HG03280 (cell line): ENCODE measurements around the gene ERO1B.

Experiments used
- ATAC-seq: cut with Tn5 transposase; IDR thresholded peaks from one replicate; pipeline ENCODE4 v1.9.1; 2021; ENCODE audit warnings: mild to moderate bottlenecking, moderate library complexity; ENCODE audit not compliant: unreplicated experiment

Gene ERO1B

DNA sequence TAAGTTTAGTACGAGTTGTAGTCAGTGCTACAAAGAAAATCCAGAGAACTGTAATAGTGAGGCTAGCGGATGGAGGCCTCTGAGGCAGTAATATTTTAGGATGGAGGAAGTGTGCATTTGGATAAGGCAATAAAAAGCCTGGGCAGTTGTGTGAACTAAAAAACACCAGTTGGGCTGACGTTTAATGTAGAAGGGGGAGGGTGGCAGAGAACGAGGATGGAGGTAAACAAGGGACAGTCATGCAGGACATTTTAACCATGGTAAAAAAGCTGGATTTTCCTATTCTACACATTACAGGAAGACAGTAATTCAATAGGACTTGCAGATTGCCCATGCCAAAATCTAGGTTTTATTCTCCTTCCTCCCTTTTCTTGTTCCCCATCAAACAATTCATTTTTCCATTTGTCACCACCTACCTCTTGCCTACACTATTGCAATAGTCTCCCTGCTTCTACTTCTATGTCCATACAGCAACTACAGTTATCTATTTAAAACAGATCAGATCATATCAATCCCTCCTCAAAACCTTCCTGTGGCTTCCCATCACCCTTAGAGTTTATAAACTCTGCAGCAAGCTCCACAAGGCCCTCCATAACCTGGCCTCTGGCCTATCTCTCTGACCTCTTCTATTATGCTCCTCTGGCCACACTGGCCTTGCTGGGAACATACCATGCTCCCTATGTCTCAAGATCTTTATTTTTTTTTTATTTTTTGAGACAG lies 27.7 kb downstream of the ERO1B start:
- ATAC-seq = no peak

- ATAC-seq = no peak
Measured at GRCh38 chr1:236253119-236253518, 28.6 kb downstream of the ERO1B start.

- ATAC-seq = no peak
Measured at GRCh38 chr1:236251587-236251986, 30.2 kb downstream of the ERO1B start.

DNA sequence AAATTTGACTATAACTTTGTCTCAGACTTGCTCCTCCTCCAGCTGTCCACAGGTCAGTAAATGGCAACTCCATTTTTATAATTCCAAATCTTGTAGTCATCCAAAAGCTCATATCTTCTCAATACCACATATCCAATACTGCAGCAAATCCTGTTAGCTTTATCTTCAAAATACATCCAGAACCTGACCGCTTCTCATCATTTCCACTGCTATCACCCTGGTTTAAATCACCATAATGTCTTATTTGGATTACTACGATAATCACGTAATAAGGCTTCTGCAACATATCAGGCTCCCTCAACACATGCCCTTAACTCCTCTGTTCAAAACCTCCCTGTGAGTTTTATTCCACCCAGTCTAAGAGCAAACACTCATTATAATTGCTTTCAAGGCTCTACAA lies 34.5 kb downstream of the ERO1B start:
- ATAC-seq = no peak

DNA sequence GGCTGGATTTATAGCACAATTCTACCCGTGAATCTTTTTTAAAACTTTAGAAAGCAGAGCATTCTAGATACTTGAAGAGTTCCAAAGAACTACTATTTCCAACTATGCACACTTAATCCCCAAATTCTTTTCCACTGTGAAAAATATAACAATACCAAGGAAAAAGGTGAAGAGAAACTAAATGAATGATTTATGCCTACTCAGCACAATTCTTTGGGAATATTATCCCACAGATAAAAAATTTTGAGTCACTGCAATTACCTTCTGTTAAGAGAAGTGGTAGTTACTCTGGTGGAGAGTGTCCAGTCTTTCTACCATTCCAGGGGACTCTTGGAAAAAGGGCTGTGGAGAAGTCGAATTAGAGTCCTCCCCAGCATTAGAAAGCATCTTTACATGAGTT lies 39.2 kb downstream of the ERO1B start:
- ATAC-seq = no peak

DNA sequence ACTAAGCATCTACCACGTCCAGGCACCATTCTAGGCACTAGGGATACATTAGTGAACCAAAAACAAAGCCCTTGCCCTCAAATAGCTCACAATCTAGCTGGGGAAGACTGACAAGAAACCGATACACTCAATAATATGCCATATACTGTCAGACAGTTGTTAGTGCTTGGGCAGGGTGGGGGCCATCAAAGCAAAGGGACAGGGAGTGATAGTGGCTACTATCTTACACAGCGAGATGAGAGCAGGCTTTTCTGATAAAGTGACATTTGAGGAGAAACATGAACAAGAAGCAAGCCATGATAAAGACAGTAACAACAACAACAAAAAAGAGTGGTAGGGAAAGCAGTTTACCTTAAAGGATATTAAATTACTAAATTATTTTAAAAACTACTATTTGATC lies 41.1 kb downstream of the ERO1B start:
- no peak for ATAC-seq

DNA sequence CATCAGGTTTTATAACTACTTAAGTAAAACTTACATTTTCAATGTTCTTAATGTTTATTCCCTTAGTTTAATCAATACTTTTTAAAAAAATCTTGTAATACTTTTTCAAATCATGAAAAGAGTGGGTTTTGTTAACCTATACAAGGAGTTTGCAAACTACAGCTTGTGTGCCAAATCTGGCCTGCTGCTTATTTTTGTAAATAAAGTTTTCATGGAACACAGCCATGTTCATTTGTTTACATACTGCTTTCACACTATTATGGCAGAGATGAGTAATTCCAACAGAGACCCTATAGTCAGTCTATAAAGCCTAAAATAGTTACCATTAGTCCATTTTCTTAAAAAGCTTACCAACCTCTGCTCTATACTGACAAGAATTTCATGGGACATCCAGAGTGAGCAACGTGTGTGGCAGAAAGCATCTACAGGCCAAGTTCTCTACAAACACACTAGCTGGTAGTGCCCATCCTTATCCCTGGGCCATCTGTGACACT lies 42.6 kb downstream of the ERO1B start:
- ATAC-seq = no peak

DNA sequence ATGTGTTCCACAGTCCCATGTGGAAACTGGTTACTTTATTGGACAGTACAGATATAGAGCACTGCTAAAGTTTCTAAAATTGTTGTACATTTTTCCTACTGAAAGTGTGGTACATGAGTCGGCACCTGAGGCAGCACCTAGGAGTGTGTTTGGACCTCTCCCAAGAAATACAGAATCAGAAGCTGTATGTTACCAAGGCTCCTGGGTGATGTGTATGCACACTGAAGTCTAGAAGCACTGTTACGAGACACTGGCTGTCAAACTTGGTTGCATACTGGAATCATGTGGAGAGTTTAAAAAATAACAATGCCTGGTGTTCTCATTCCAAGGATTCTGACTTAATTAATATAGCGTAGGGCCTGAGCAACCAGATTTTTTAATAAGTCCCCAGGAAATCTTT lies 46.6 kb downstream of the ERO1B start:
- ATAC-seq = no peak

DNA sequence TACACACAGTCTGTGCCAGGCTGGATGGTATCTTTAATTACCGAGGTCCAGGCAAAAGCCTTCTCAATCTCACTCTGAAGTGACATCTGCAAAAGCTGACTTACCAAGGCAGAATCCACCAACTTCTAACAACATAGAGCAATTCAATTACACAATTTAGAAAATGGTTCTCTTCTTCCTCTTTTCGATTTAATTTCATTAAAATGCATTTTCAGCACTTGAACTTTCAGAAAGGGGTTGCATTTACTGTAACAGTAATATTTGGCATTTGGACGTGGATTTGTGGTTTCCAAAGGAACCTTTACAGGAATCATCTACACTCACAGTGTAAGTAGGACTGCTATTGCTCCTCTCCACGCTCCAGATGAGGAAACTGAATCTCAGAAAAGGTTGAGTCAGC lies 53.3 kb downstream of the ERO1B start:
- ATAC-seq = no peak

GRCh38 chr1:236222632-236223031 lies 59.1 kb downstream of the ERO1B start:
- no peak for ATAC-seq

- ATAC-seq = no peak
Measured at GRCh38 chr1:236220473-236220872, 61.3 kb downstream of the ERO1B start.

- ATAC-seq = no peak
Measured at GRCh38 chr1:236214761-236215160, 67.0 kb downstream of the ERO1B start.

DNA sequence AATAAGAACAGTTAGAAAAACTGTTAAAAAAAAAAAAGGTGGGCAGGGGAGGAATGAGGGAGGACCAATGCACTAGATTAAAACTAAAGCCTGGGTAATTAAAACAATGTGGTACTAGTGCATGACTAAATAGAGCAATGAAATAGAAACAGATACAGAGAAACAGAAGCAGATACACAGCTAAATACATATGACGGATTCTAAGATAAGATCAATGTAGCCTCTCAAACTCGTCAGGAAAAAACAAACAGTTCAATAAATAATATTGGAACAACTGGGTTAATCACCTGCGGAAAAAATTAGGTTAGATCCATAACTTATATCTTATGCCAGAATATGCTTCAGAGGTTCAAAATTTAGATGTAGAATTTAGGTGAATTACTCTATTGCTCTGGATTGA lies 68.2 kb downstream of the ERO1B start:
- ATAC-seq = no peak

DNA sequence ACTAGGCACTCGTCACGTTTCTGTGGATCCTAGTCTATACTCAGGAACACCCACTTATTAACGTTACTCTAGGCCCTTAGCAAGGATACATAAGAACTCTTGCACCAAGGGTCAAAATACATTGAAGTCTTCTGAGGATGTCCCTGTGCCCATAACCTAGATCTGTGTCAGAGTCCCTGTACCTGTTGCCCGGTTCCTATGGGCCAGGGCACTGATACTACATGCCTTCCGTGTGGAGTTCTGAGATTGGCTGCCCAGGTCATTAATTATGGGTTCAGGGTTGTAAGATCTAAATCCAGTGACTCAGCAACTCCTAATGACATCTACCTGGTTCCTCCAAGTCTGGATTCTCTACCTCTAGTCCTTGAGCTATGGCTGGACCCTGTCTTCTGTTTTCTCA lies 69.9 kb downstream of the ERO1B start:
- no peak for ATAC-seq

DNA sequence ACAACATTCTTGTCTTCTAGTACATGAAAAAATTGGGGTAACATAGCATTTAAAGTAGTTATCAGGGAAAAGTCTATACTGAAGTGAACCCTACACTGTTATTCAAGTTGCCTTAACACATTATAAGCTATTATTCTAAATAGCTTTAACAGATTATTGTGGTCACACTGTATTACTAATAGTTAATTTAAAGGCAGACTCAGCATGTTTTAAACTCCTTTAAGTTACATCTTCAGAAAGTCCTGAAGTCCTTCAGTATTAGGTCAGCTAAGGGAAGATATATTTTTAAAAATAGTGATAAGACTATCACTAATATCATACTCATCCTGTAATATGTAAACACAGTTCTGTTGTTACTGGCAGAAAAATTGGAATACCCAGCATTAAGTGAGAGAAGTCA lies 72.0 kb downstream of the ERO1B start:
- ATAC-seq = no peak

DNA sequence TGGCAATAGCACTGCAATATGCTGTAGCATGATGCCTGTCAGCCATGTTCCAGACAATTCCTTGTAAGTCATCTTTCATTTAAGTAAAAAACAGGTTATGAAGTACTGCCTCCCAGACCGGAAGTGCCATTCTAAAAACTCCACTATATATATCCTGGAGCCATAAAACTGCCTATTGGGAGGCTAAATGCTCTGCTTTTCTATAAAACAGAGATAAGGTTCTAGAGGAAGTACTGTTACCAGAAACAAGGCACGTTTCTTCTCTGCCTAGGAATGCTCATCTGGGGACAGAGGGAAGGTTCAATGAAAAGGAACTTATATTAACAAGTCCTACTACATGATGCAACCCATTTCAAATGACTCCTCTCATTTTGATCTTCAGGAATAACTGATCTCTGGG lies 72.6 kb downstream of the ERO1B start:
- no peak for ATAC-seq

GRCh38 chr1:236207569-236207968 lies 74.2 kb downstream of the ERO1B start:
- no peak for ATAC-seq

DNA sequence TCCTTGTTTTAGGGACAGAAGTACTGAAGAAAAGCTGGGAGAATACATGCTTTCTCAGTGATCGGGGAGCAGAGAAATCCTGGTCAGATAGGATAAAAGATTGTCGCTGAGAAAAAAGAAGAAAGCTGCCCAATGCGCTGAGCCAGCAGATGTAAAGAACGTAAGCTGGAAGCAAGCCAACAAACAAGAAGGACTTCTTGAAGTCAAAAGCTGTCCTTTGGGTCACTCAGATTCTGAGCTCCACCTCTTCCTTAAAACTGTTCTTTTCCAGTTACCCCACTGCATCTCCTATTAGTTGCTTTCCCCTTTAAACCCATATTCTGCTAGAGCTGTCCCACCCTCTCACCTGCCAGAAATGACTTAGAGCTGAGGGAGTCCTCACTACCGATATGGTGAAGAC lies 74.6 kb downstream of the ERO1B start:
- no peak for ATAC-seq

- ATAC-seq = no peak
Measured at GRCh38 chr1:236206548-236206947, 75.2 kb downstream of the ERO1B start.

DNA sequence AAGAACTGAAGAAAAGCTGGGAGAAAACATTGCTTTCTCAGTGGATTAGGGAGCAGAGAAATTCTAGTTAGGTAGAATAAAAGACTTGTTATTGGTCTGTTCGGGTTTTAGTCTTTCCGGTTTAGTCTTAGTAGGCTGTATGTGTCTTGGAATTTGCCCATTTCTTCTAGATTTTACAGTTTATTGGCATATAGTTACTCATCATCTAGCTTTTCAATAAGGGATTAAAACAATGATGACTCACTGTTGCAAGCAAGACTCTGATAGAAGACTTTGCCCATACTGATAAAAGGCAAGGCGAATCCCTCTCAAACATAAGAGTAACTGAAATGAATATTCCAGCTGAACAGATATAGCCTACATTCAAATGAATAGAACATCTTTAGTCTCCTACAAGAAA lies 77.1 kb downstream of the ERO1B start:
- ATAC-seq = no peak

DNA sequence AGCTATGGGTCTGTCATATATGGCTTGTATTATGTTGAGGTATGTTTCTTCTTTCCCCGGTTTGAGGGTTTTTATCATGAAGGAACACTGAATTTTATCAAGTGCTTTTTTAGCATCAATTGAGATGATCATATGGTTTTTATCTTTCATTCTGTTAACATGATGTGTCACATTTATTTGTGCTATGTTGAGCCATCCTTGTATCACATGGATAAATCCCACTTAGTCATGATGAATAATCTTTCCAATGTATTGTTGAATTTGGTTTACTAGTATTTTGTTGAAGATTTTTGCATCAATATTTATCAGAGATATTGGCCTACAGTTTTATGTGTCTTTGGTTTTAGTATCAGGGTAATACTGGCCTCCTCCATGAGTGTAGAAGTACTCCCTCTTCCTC lies 77.7 kb downstream of the ERO1B start:
- ATAC-seq = no peak

- ATAC-seq = no peak
Measured at GRCh38 chr1:236201786-236202185, 80.0 kb downstream of the ERO1B start.

GRCh38 chr1:236200925-236201324 lies 80.8 kb downstream of the ERO1B start:
- ATAC-seq = no peak
